Thymus (tissue), 11 donors: ENCODE data around the gene RPN2. TPM values are rescaled to one million over a fixed set of nuclear protein-coding genes. Genes with fewer than 3 reads are reported as not detected.

Experiments
- DNase-seq, 9 donors: peaks; one replicate each; pipeline ENCODE4 v3.0.0-alpha.2; 2013; ENCODE audit warnings: low spot score in 9 of 9, low read depth in 6 of 9, missing footprints in 1 of 9
- H3K27ac ChIP-seq, 2 donors: one replicate each; pipeline ENCODE4 v1.5.1; 2013; ENCODE audit warnings: control low read depth in 1 of 2, low read depth in 1 of 2, low read length in 1 of 2, mild to moderate bottlenecking in 1 of 2, moderate library complexity in 1 of 2
- H3K27me3 ChIP-seq, 2 donors: one replicate each; pipeline ENCODE4 v1.5.1; 2013; ENCODE audit warnings: low read length in 1 of 2; ENCODE audit not compliant: control insufficient read depth in 2 of 2, insufficient read depth in 1 of 2
- H3K36me3 ChIP-seq, 2 donors: one replicate each; pipeline ENCODE4 v1.5.1; 2013; ENCODE audit warnings: low read length in 1 of 2, mild to moderate bottlenecking in 1 of 2, moderate library complexity in 1 of 2; ENCODE audit not compliant: control insufficient read depth in 2 of 2, insufficient read depth in 2 of 2
- H3K4me1 ChIP-seq, 2 donors: one replicate each; pipeline ENCODE4 v1.5.1; 2013; ENCODE audit warnings: low read length in 2 of 2; ENCODE audit not compliant: control insufficient read depth in 2 of 2, insufficient read depth in 2 of 2
- H3K4me3 ChIP-seq, 2 donors: one replicate each; pipeline ENCODE4 v1.5.1; 2013; ENCODE audit warnings: low read length in 2 of 2, control low read depth in 1 of 2, mild to moderate bottlenecking in 1 of 2
- H3K9me3 ChIP-seq, 2 donors: one replicate each; pipeline ENCODE4 v1.5.1; 2013; ENCODE audit warnings: low read length in 1 of 2, mild to moderate bottlenecking in 1 of 2; ENCODE audit not compliant: control insufficient read depth in 2 of 2, insufficient read depth in 1 of 2
- WGBS: extraction: QIAGEN DNeasy Blood & Tissue Kit; methylation state at CpG from one replicate; pipeline ENCODE4 v1.1.7; 2013; 5-methylcytosine and 5-hydroxymethylcytosine counted together
- polyA plus RNA-seq: library from polyadenylated mRNA; stranded (reverse); fragments of 200-250 nt; gene quantifications from one replicate; pipeline ENCODE4 v1.2.3, GENCODE V29; 2013
- total RNA-seq: library from RNA; stranded (reverse); fragments of 120-200 nt; gene quantifications from one replicate; pipeline ENCODE4 v1.2.4, GENCODE V29; 2013
- donor health status: healthy.

RPN2 gene
- total and polyA plus RNA-seq, 2 donors: 70.0 to 156 TPM

GRCh38 chr20:37260923-37261322 lies 81.8 kb downstream of the RPN2 start:
- Histone ChIP-seq H3K4me3 (no peak overlapping the region), H3K9me3 (no peaks in the 10 kb centered on the region), H3K4me1 (peaks cover 0 to 8% of the 10 kb centered on the region in 2 donors), H3K27me3 (peaks cover 0 to 2% of the 10 kb centered on the region in 2 donors), H3K36me3 (no peaks in the 10 kb centered on the region), H3K27ac (peak overlapping the region in 1 of 2 donors; percentile 36)
- WGBS: 94% methylated on average over 4 of the region's 4 CpGs
- no peak for DNase-seq

- WGBS: 92% methylated on average over 9 of the region's 9 CpGs
- no peaks in the 10 kb centered on the region for H3K9me3 ChIP-seq
- no peak for DNase-seq
- no peak within 1 kb of the TSS for H3K4me3 ChIP-seq
- H3K4me1 ChIP-seq: peaks cover 0 to 8% of the 10 kb centered on the region in 2 donors
- peak within 1 kb of the TSS in 1 of 2 donors; percentile 36 for H3K27ac ChIP-seq
- H3K27me3 ChIP-seq: peaks cover 0 to 2% of the 10 kb centered on the region in 2 donors
- H3K36me3 ChIP-seq: no peaks in the 10 kb centered on the region
Measured at GRCh38 chr20:37261714-37262113, 82.6 kb downstream of the RPN2 start, which contains the start of gene GHRH. Gene GHRH (minus strand): TSS chr20:37261814. CDS start chr20:37256889, 4,925 bp downstream.

GRCh38 chr20:37262505-37262904 lies 83.4 kb downstream of the RPN2 start:
- Histone ChIP-seq H3K4me3 (no peak overlapping the region), H3K27me3 (peaks cover 0 to 2% of the 10 kb centered on the region in 2 donors), H3K9me3 (no peaks in the 10 kb centered on the region), H3K36me3 (no peaks in the 10 kb centered on the region), H3K4me1 (peaks cover 0 to 8% of the 10 kb centered on the region in 2 donors), H3K27ac (no peak overlapping the region)
- DNase-seq: no peak
- WGBS: 94% methylated on average over 8 of the region's 8 CpGs

- Histone ChIP-seq H3K9me3 (no peaks in the 10 kb centered on the region), H3K27me3 (no peaks in the 10 kb centered on the region), H3K4me3 (no peak overlapping the region), H3K4me1 (peaks cover 0 to 8% of the 10 kb centered on the region in 2 donors), H3K36me3 (no peaks in the 10 kb centered on the region), H3K27ac (no peak overlapping the region)
- DNase-seq: no peak
- 80% methylated on average over 6 of the region's 6 CpGs for WGBS
Measured at GRCh38 chr20:37263686-37264085, 84.6 kb downstream of the RPN2 start.

- H3K27ac ChIP-seq: no peak overlapping the region
- WGBS: 85% methylated on average over 4 of the region's 4 CpGs
- H3K4me3 ChIP-seq: no peak overlapping the region
- H3K9me3 ChIP-seq: no peaks in the 10 kb centered on the region
- no peak for DNase-seq
- no peaks in the 10 kb centered on the region for H3K36me3 ChIP-seq
- peaks cover 0 to 7% of the 10 kb centered on the region in 2 donors for H3K4me1 ChIP-seq
- H3K27me3 ChIP-seq: no peaks in the 10 kb centered on the region
Measured at GRCh38 chr20:37265152-37265551, 86.0 kb downstream of the RPN2 start.

- H3K4me1 ChIP-seq: peaks cover 0 to 7% of the 10 kb centered on the region in 2 donors
- H3K9me3 ChIP-seq: no peaks in the 10 kb centered on the region
- DNase-seq: no peak
- WGBS: 96% methylated on average over 9 of the region's 9 CpGs
- H3K36me3 ChIP-seq: no peaks in the 10 kb centered on the region
- H3K27ac ChIP-seq: no peak overlapping the region
- no peaks in the 10 kb centered on the region for H3K27me3 ChIP-seq
- no peak overlapping the region for H3K4me3 ChIP-seq
Measured at GRCh38 chr20:37266940-37267666, 88.0 kb downstream of the RPN2 start.

- Histone ChIP-seq H3K9me3 (no peaks in the 10 kb centered on the region), H3K4me1 (peaks cover 0 to 7% of the 10 kb centered on the region in 2 donors), H3K27me3 (no peaks in the 10 kb centered on the region), H3K36me3 (no peaks in the 10 kb centered on the region), H3K27ac (no peak overlapping the region), H3K4me3 (no peak overlapping the region)
- no peak for DNase-seq
- 97% methylated on average over 15 of the region's 15 CpGs for WGBS
Measured at GRCh38 chr20:37267667-37268313, 88.7 kb downstream of the RPN2 start.

- Histone ChIP-seq H3K9me3 (no peaks in the 10 kb centered on the region), H3K4me1 (peaks cover 0 to 5% of the 10 kb centered on the region in 2 donors), H3K4me3 (no peak overlapping the region), H3K36me3 (no peaks in the 10 kb centered on the region), H3K27me3 (no peaks in the 10 kb centered on the region), H3K27ac (peak overlapping the region in 1 of 2 donors; percentile 20)
- 76% methylated on average over 12 of the region's 12 CpGs for WGBS
- peak in 2 of 9 donors; percentile 10 to 35 for DNase-seq
Measured at GRCh38 chr20:37270576-37271420, 91.7 kb downstream of the RPN2 start.

GRCh38 chr20:37271421-37271768 lies 92.3 kb downstream of the RPN2 start:
- Histone ChIP-seq H3K4me3 (no peak overlapping the region), H3K4me1 (peaks cover 0 to 5% of the 10 kb centered on the region in 2 donors), H3K27ac (no peak overlapping the region)

More at GRCh38 chr20:37271421-37271768, 92.3 kb downstream of the RPN2 start:
- no peak for DNase-seq
- Histone ChIP-seq H3K27me3 (no peaks in the 10 kb centered on the region), H3K36me3 (no peaks in the 10 kb centered on the region), H3K9me3 (no peaks in the 10 kb centered on the region)
- 94% methylated on average over 3 of the region's 3 CpGs for WGBS
